IPS-18a (cell line): Measurements from ENCODE around the gene UBR4.
"Not testable (repeated sequence)": the region's sequence is repeated elsewhere in the genome, so short reads cannot be mapped to it uniquely, and the experiment has no call there.

Source experiments
- H3K27ac ChIP-seq: one replicate; pipeline ENCODE4 v1.5.1; 2013; ENCODE audit warnings: low read length
- H3K27me3 ChIP-seq: one replicate; pipeline ENCODE4 v1.6.1; 2013; ENCODE audit warnings: mild to moderate bottlenecking, low read length; ENCODE audit not compliant: control insufficient read depth, insufficient read depth
- H3K36me3 ChIP-seq: one replicate; pipeline ENCODE4 v1.6.1; 2013; ENCODE audit warnings: low read depth, low read length; ENCODE audit not compliant: control insufficient read depth
- H3K4me1 ChIP-seq: one replicate; pipeline ENCODE4 v1.6.1; 2013; ENCODE audit warnings: low read depth, low read length; ENCODE audit not compliant: control insufficient read depth
- H3K4me3 ChIP-seq: one replicate; pipeline ENCODE4 v1.5.1; 2013; ENCODE audit warnings: low read length
- H3K9ac ChIP-seq: one replicate; pipeline ENCODE4 v1.6.1; 2013; ENCODE audit warnings: mild to moderate bottlenecking, low read length, moderate library complexity
- H3K9me3 ChIP-seq: one replicate; pipeline ENCODE4 v1.6.1; 2013; ENCODE audit warnings: low read depth, low read length; ENCODE audit not compliant: control insufficient read depth

UBR4 gene

DNA sequence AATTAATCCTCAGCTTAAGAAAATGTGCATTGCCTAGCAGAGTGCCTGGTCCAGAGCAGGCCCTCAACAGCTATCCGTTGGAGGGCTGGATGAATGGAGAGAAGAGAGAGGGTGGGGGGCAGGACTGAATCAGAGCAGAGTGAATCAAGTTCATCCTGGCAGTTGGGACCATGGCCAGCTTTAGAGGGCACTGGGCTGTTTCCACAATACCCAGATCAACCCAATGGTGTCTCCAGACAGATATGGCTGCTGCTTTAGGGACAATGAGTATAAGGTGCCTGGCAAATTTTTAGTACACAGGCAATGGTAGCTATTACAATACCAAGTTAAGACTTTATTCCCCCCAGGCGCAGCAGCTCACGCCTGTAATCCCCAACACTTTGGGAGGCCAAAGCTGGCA, 24.2 kb upstream of the UBR4 start:
- peaks cover 81% of the 10 kb centered on the region for H3K36me3 ChIP-seq
- no peak overlapping the region for H3K4me3 ChIP-seq

DNA sequence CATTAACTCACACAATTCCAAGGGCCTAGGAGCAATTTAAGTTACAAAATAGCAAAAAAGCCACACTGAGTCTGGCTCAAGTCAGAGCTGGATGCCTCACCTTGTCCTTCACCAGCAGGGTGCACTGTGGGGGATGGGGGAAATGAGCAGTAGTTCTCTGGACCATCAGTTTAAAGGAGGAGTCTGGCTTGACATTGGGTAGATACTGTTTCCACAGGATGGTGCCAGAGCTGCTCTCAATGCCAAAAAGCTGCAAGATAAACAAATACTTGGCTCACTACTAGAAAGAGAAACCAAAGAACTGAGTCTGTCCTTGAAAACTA, 22.4 kb upstream of the UBR4 start:
- H3K9ac ChIP-seq, result no peak overlapping the region
- no peak overlapping the region for H3K27ac ChIP-seq
- peaks cover 75% of the 10 kb centered on the region for H3K36me3 ChIP-seq
- H3K4me1 ChIP-seq, result no peaks in the 10 kb centered on the region
- H3K9me3 ChIP-seq, result no peaks in the 10 kb centered on the region
- no peaks in the 10 kb centered on the region for H3K27me3 ChIP-seq
- no peak overlapping the region for H3K4me3 ChIP-seq

More for the DNA sequence above, 24.2 kb upstream of the UBR4 start:
- Histone ChIP-seq H3K9me3 (no peaks in the 10 kb centered on the region), H3K9ac (no peak overlapping the region), H3K4me1 (no peaks in the 10 kb centered on the region), H3K27ac (no peak overlapping the region), H3K27me3 (no peaks in the 10 kb centered on the region)

DNA sequence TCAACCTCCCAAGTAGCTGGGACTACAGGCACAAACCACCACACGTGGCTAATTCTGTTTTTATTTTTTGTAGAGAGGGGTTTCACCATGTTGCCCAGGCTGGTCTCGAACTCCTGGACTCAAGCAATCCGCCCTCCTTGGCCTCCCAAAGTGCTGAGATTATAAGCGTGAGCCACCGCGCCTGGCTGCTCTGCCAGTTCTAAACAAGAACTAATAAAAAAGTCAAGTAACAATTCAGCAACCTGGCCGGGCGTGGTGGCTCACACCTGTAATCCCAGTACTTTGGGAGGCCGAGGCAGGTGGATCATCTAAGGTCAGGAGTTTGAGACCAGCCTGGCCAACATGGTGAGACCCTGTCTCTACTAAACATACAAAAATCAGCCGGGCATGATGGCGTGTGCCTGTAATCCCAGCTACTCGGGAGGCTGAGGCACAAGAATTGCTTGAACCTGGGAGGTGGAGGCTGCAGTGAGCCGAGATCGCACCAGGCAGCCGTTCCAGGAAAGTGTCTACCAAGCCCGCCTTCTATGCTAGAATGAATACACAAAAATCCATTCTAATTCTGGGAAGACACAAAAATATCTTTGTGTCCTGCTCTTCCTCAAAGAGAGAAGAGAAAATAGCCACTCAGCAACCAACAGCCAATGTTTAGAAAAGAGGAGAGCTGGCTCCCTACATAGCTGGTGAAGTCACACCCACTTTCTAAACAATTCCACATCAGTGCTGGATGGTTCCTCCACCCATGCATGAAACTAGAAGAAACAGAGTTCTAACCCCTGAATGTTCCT, 21.9 kb upstream of the UBR4 start:
- not testable (repeated sequence) for H3K4me3 ChIP-seq, H3K27ac ChIP-seq, H3K9me3 ChIP-seq, H3K4me1 ChIP-seq, H3K27me3 ChIP-seq, H3K9ac ChIP-seq
- peaks cover 74% of the 10 kb centered on the region for H3K36me3 ChIP-seq

DNA sequence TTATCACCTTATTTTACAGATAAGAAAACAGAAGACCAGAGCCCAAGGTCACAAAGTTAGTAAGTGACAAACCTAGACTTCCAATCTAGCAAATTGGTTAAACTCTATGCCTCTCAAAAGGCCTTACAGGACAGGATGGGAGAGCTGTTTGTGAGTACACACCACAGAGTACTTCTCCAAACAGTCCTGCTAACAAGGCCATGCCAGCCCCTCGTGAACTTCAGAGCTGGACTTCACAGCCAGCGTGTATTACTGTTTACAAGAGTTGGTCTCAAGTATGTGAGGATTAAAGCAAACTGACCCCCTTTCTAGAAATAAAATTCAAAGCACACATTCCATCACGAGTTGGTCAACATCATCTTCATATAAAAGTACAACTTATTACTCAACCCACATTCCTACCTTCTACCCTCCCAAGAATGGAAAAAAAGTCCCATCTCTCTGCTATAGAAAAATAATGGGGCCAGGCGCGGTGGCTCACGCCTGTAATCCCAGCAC, 19.8 kb upstream of the UBR4 start:
- Histone ChIP-seq H3K4me3 (no peak overlapping the region), H3K36me3 (peaks cover 85% of the 10 kb centered on the region), H3K9ac (no peak overlapping the region), H3K27me3 (no peaks in the 10 kb centered on the region), H3K4me1 (no peaks in the 10 kb centered on the region), H3K27ac (no peak overlapping the region), H3K9me3 (no peaks in the 10 kb centered on the region)

DNA sequence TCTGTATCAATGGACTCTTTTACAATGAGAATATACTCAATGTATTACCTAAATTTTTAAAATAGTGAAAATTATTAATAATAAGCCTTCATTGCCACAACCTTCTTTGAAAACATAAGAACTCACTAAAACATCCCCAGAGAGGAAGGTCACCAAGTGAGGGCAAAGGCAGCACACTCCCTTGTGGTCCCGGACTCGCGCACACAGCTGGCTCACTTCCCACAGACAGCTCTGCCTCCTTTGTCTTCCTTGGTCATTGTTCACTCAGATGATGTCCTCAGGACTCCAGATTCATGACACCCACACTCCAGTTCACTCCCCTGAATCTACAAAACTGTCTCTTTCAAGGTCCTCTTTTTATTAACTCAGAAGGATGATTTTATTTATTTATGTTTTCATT, 19.2 kb upstream of the UBR4 start:
- Histone ChIP-seq H3K4me1 (no peaks in the 10 kb centered on the region), H3K9me3 (no peaks in the 10 kb centered on the region), H3K4me3 (no peak overlapping the region), H3K27me3 (no peaks in the 10 kb centered on the region), H3K36me3 (peaks cover 85% of the 10 kb centered on the region), H3K9ac (no peak overlapping the region), H3K27ac (no peak overlapping the region)

DNA sequence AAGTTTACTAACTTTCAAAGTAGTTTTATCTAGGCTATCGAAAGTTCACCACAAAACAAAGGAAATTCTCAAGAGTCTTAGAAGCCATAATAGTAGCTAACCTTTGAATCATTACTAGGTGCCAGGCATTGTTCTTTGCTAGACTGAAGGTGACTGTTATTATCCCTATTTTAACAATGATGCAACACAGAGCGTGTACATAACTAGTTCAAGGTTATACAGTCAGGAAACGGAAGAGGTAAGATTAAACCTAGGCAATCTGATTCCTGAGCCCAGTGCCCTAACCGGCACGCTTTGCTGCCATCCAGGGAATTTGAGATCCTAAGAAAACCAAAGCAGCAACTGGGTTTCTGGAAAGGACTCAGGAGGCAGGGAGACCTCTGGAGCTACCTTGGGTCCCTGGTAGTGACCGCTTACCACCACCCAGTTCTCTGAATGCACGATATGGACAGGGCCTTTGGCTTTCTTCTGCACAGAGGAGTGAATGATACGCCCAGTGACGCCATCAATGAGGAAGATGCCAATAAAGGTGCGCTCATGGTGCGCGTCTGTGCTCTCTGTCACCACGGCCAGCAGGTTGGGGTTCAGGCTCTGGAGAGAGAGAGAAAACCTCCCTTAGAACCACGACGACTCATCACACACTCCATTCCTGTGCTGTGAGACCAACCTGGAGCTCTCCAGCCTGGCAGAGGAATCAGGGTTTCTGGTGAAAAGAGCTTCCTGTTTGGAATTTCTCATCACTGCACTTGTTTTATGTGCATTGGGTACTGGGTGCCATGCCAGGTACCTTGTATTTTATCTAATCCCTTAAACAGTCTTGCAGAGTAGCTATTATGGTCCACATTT, 13.1 kb upstream of the UBR4 start:
- Histone ChIP-seq H3K36me3 (peaks cover 85% of the 10 kb centered on the region), H3K4me1 (no peaks in the 10 kb centered on the region), H3K9me3 (no peaks in the 10 kb centered on the region), H3K27me3 (no peaks in the 10 kb centered on the region), H3K27ac (no peak overlapping the region), H3K4me3 (no peak overlapping the region), H3K9ac (no peak overlapping the region)

DNA sequence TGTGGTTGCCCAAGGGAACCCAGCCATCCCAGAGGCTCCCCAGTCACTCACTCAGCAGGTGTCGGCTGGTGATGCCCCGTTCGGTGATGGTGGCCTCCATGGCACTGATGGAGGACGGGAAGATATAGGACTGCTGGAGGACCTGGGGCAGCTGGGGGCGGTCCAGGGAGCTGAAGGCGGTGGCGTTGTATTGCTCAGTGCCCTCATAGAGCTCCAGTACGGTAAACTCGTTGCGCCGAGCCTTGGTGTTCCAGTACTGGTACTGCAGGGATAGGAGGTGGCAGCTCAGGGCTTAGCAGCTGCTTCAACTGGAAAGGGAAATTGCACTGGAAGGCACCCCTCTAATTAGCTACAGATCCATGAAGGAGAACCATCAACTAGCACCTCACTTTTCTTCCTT, 12.5 kb upstream of the UBR4 start:
- Histone ChIP-seq H3K4me1 (no peaks in the 10 kb centered on the region), H3K27ac (no peak overlapping the region), H3K27me3 (no peaks in the 10 kb centered on the region), H3K36me3 (peaks cover 89% of the 10 kb centered on the region), H3K4me3 (no peak overlapping the region), H3K9me3 (no peaks in the 10 kb centered on the region), H3K9ac (no peak overlapping the region)

DNA sequence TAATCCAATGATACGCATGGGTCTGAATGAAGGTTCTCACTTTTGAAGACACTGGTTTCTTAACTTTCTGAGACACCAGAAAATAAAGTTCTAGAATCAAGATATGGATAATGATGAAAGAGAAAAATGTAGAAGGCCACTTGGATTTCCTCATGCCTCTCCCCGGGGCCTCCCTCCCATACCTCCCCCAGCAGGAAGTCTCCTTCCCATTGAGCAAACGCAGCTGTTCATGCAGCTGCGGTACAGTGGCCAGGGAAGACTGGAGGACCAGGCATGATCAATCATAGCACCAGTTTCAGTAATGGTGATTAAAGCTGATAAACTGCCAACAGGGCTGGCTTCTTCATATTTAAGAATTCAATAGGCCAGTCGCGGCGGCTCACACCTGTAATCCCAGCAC, 10.9 kb upstream of the UBR4 start:
- H3K4me1 ChIP-seq, result no peaks in the 10 kb centered on the region
- no peak overlapping the region for H3K9ac ChIP-seq
- no peaks in the 10 kb centered on the region for H3K9me3 ChIP-seq
- H3K27me3 ChIP-seq, result no peaks in the 10 kb centered on the region
- no peak overlapping the region for H3K4me3 ChIP-seq
- H3K27ac ChIP-seq, result no peak overlapping the region
- H3K36me3 ChIP-seq, result peaks cover 83% of the 10 kb centered on the region

DNA sequence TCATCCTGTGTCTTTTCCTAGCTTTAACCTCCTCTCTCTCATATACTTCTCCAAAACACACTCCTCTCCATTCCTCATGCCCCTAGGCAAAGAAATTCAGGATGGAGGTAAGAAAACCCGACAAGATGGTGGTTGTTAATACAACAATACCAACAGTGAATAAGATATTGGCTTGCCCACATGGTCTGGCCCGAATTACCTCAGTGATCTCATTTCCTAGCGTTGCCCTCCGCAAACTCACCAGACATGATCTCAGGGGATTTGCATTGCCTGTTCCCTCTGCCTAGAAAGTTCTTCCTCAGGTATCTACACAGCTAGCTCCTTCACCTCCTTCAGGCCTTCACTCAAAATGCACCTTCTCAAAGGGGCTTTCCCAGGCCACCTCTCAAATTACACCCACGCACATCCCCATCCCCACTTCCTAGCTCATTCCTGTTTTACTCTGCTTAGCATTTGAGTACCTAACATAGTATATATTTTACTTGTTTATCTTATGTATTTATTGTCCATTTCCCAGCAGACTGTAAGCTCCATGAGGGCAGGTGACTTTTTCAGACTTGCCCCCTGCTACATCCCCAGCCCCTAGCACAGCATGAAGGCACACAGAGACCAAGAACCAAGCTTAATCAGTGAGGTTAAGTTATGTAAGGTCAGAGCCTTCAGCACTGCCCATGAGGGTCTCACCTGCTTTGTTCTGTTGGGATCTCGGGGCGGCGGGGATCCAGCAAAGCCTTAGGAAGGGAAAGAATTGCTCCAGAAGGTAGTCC, 10.2 kb upstream of the UBR4 start:
- H3K27ac ChIP-seq, result no peak overlapping the region
- H3K9ac ChIP-seq, result no peak overlapping the region
- H3K27me3 ChIP-seq, result no peaks in the 10 kb centered on the region
- no peaks in the 10 kb centered on the region for H3K9me3 ChIP-seq
- H3K4me1 ChIP-seq, result no peaks in the 10 kb centered on the region
- H3K36me3 ChIP-seq, result peaks cover 78% of the 10 kb centered on the region
- no peak overlapping the region for H3K4me3 ChIP-seq

DNA sequence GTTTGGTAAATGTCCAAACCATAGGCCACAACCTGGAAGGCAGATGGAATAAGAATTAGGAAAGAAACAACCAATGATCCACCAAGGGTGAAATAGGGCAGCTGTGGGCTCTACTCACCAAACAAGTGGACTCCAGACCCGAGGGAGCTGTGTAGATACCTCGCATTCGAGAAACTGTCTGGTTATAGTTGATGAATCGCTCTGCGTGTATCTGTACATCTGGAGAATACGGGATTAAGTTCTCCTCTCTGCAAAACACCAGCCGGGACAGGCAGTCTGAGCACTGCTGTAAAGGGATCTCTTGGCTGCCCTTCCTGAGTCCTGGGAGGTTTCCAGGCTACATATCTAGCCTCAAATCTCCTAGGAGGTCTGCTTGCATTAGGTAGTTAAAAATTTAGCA, 9.4 kb upstream of the UBR4 start:
- Histone ChIP-seq H3K4me3 (no peak overlapping the region), H3K27ac (no peak overlapping the region), H3K9ac (no peak overlapping the region), H3K9me3 (no peaks in the 10 kb centered on the region), H3K36me3 (peaks cover 70% of the 10 kb centered on the region), H3K4me1 (no peaks in the 10 kb centered on the region), H3K27me3 (no peaks in the 10 kb centered on the region)

DNA sequence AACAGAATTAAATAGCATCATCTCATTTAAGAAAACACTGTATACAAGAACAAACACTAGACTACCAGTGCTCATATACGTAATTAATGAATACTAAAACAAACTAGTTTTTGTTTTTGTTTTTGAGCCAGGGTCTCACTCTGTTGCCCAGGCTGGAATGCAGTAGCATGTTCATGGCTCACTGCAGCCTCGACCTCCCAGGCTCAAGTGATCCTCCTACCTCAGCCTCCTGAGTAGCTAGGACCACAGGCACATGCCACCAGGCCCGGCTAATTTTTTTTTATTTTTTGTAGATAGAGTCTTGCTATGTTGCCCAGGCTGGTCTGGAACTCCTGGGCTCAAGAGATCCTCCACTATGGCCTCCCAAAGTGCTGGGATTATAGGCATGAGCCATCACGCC, 6.5 kb upstream of the UBR4 start:
- not testable (repeated sequence) for H3K4me3 ChIP-seq, H3K9me3 ChIP-seq, H3K27ac ChIP-seq, H3K9ac ChIP-seq, H3K4me1 ChIP-seq, H3K27me3 ChIP-seq
- H3K36me3 ChIP-seq, result peaks cover 60% of the 10 kb centered on the region
